ENCODE measurements around the gene LAMA2.
A peak's percentile ranks its signal among the peaks of the same experiment; 100 is the strongest.

LAMA2 gene

GRCh38 chr6:129469070-129469662, 586.2 kb downstream of the LAMA2 start:
- no peak for DNase-seq

GRCh38 chr6:129472239-129472638, 589.3 kb downstream of the LAMA2 start:
- no peak for DNase-seq

GRCh38 chr6:129473546-129473945, 590.6 kb downstream of the LAMA2 start:
- no peak for DNase-seq

GRCh38 chr6:129475477-129476247, 592.7 kb downstream of the LAMA2 start:
- no peak for DNase-seq

GRCh38 chr6:129476248-129476564, 593.3 kb downstream of the LAMA2 start:
- DNase-seq = no peak

GRCh38 chr6:129476810-129477209, 593.9 kb downstream of the LAMA2 start:
- no peak for DNase-seq

GRCh38 chr6:129478379-129478778, 595.4 kb downstream of the LAMA2 start:
- no peak for DNase-seq

GRCh38 chr6:129481706-129482105, 598.8 kb downstream of the LAMA2 start:
- no peak for DNase-seq

GRCh38 chr6:129485746-129486145, 602.8 kb downstream of the LAMA2 start:
- DNase-seq = no peak

- no peak for DNase-seq
These were observed 603.4 kb downstream of the LAMA2 start for GRCh38 chr6:129486327-129486726.

- no peak for DNase-seq
These were observed 605.4 kb downstream of the LAMA2 start for GRCh38 chr6:129488313-129488712.

GRCh38 chr6:129489215-129489765, 606.4 kb downstream of the LAMA2 start:
- no peak for DNase-seq

- DNase-seq = peak; percentile 60
These were observed 607.8 kb downstream of the LAMA2 start for GRCh38 chr6:129490521-129491255.

GRCh38 chr6:129491436-129491835, 608.5 kb downstream of the LAMA2 start:
- no peak for DNase-seq

- DNase-seq = no peak
These were observed 609.3 kb downstream of the LAMA2 start for GRCh38 chr6:129492260-129492659.

GRCh38 chr6:129493354-129493902, 610.5 kb downstream of the LAMA2 start:
- DNase-seq = no peak

- DNase-seq = no peak
These were observed 611.2 kb downstream of the LAMA2 start for GRCh38 chr6:129494099-129494498.

- no peak for DNase-seq
These were observed 611.6 kb downstream of the LAMA2 start for GRCh38 chr6:129494586-129494985.

- no peak for DNase-seq
These were observed 612.7 kb downstream of the LAMA2 start for GRCh38 chr6:129495652-129496051.

- DNase-seq = no peak
These were observed 614.8 kb downstream of the LAMA2 start for GRCh38 chr6:129497481-129498441.

GRCh38 chr6:129498541-129498940, 615.6 kb downstream of the LAMA2 start:
- DNase-seq = no peak
